Measurements from ENCODE around the gene ERCC4.

Gene ERCC4

DNA sequence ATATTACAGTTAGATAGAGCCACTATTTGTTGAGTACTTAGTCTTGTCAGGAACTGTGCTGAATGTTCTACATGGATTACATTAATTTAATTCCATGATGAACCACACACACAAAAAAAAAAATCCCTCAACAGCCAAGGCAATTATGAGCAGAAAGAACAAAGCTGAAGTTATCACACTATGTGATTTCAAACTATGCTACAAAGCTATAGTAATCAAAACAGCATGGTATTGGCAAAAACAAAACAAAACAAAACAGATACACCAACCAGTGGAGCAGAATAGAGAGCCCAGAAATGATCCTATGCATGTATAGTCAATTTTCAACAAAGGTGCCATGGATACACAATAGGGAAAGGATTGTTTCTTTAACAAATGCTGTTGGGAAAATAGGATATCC, 8.1 kb upstream of the ERCC4 start:
- no peak for FAIRE-seq

DNA sequence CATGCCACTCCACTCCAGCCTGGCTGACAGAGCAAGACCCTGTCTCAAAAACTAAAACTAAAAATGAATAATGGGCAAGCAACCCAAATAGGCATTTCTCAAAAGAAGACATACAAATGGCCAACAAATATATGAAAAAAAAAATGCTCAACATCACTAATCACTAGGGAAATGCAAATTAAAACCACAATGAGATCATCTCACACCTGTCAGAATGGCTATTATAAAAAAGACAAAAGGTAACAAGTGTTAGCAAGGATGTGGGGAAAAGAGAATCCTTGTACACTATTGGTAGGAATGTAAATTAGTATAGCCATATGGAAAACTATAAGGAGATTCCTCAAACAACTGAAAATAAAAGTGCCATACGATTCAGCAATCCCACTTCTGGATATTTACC, 7.1 kb upstream of the ERCC4 start:
- FAIRE-seq: no peak

DNA sequence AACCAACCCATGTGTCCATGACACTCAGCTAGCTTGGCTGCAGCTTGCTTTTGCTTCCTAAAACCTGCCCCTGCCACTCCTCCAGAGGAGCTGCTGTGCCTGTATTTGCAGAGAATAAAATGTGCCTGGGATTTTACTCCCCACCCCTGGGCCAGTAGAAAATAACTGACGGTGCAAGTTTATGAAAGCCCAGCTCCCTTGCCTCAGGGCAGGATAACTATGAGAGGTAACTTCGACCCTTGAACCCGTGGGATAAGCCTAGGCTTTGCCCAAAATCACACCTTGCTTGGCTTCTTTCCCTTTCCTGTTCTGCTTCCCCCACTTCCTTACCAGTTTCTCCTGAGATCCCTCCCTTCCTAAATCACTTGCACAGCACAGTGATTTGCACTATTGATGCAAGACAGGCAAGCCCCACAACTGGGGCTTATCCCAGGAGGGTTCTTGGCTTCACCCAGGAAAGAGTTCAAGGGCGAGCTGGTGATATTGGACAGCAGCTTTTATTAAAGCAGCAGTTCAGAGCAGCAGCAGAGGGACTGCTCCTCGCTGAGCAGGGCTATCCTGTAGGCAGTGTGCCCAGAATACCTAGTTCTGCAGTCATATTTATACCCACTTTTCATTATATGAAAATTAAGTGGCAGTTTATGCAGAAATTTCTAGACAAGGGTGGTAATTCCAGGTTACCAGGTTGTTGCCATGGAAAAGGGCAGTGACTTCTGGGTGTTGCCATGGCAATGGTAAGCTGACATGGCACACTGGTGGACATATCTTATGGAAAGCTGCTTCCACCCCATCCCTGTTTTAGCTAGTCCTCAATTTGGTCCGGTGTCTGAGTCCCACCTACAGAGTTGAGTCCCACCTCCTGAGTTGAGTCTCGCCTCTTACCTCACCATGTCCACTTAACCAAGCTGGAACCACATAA, 6.3 kb upstream of the ERCC4 start:
- no peak for FAIRE-seq

- FAIRE-seq: no peak
These were observed 4.8 kb upstream of the ERCC4 start for GRCh38 chr16:13915033-13915635.

DNA sequence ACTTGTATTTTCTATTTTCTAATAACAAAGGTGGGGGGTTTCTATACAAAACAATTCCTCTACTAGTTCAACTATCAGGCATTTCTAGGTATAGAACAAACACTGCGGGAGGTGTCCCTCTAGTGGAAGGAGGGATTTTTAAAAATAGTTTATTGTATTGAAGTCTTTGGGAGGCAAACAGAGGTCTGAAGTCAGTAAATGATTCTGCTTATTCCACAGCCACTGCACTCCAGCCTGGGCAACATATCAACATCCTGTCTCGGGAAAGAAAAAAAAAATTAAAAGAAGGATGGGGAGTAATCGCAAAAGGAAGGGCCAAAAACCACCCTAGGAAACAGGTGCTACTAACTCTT, 648 bp upstream of the ERCC4 start:
- no peak for FAIRE-seq

GRCh38 chr16:13920510-13920818, 510 bp downstream of the ERCC4 start:
- no peak for FAIRE-seq

- FAIRE-seq: no peak
These were observed 1.4 kb downstream of the ERCC4 start for GRCh38 chr16:13921328-13921727.

- peak; percentile 97 for FAIRE-seq
These were observed 3.8 kb downstream of the ERCC4 start for GRCh38 chr16:13923703-13924298.

DNA sequence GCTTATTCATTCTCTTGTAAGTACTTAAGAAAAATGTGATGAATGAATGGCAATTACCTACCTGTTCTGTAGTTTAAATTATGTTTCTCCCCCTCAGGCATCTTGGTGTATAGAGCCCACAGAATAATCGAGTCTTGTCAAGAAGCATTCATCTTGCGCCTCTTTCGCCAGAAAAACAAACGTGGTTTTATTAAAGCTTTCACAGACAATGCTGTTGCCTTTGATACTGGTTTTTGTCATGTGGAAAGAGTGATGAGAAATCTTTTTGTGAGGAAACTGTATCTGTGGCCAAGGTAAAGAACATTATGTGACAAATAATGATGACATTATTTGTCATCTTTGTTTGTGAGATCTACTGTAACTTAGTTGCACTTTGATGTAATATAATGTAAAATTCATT, 6.5 kb downstream of the ERCC4 start:
- FAIRE-seq: peak; percentile 37

GRCh38 chr16:13926891-13927290, 6.9 kb downstream of the ERCC4 start:
- no peak for FAIRE-seq

DNA sequence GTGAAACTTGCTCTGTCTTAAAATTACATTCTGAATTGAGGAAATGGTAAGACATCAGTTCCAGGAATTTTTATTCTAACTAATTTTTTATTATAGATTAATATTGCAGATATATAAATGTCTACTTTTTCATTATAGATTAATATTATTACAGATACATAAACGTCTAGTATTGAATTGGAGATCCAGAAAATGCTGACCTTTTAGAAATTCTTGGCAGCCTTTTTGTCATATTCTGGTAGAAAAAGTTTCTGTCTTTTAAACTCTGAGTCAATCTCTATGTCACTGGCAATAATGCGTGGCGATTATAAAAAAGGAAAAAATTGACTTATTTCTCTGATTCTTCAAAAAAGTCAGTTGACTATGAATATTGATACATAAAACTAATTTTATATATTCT, 8.7 kb downstream of the ERCC4 start:
- peak; percentile 21 for FAIRE-seq

- FAIRE-seq: no peak
These were observed 11.9 kb downstream of the ERCC4 start for GRCh38 chr16:13931845-13932244.

DNA sequence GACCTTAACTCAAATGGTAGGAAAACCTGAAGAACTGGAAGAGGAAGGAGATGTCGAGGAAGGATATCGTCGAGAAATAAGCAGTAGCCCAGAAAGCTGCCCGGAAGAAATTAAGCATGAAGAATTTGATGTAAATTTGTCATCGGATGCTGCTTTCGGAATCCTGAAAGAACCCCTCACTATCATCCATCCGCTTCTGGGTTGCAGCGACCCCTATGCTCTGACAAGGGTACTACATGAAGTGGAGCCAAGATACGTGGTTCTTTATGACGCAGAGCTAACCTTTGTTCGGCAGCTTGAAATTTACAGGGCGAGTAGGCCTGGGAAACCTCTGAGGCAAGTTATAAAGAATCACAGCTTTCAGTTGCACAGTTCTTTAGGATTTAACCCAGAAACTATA, 15.5 kb downstream of the ERCC4 start:
- FAIRE-seq: no peak

GRCh38 chr16:13936155-13936554, 16.2 kb downstream of the ERCC4 start:
- FAIRE-seq: no peak

DNA sequence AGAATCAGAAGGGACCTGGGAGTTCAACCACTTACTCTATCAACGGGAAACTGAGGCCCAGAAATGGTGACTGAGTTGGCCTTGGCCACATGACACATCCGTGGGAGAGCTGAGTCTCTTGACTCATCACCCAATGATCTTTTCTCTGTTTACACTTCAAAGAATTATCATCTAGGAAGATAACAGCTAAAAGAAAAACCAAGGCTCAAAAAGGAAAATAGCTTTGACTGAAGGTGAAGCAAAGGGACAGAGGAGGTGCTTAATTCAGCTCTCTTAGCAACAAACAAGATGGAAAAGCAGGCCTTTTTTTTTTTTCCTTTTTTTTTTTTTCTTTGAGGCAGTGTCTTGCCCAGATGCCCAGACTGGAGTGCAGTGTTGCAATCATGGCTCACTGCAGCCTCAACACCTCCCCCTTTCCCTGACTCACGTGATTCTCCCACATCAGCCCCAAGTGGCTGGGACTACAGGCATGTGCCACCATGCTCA, 16.7 kb downstream of the ERCC4 start:
- no peak for FAIRE-seq

DNA sequence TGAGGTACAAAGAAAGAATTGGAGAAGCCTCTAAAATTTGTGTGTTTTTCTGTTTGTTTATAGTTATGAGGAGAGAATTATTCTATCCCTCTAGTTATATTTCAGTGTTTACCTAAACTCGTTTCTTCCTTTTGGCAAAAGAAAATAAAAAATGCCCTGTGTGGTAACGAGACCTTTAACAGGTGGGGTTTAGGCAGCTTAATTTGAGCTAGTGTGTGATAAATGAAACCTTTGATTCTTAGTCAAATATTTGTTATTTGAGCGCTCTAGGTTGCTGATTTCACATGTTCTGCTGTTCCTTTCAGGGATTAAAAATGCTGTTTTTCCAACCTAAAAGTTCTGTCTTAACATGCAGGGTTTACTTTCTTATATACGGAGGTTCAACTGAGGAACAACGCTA, 17.5 kb downstream of the ERCC4 start:
- FAIRE-seq: no peak

- FAIRE-seq: no peak
These were observed 18.5 kb downstream of the ERCC4 start for GRCh38 chr16:13938480-13938879.

DNA sequence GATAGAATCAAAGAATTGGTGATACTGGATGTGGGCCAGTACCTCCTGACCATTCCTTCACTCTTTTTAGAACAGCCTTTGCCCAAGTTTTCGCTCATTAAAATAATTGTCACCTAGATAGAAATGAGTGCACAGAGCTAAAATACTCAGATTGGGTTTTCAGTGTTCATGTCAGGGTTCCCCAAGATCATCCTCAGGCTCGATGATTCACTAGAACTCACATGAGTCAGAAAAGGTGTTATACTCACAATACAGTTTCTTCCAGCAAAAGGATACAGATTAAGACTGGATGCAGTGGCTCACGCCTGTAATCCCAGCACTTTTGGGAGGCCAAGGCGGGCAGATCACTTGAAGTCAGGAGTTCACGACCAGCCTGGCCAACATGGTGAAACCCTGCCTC, 19.9 kb downstream of the ERCC4 start:
- no peak for FAIRE-seq

DNA sequence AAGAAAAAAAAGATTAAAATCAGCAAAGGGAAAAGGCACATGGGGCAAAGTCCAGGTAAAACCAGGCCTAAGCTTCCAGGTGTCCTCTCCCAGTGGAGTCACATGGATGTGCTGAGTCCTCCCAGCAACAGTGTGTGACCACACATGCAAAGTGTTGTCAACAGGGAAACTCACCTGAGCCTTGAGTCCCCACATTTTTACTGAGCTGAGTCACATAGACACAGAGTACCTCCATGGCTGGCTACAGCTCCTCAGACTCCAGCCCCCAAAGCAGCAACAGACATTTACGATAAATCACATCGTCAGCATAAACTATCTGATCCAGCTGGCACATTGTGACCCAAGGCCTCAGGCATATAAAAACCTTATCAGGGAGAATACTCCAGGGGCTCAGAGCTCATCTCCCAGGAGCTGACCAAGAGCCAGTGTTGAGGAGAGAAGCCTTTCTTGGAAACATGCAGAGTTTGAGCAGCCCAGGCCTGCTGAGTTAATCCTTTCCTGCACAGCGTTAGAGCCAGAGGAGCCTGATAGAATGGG, 20.5 kb downstream of the ERCC4 start:
- no peak for FAIRE-seq

GRCh38 chr16:13944816-13945215, 24.9 kb downstream of the ERCC4 start:
- FAIRE-seq: no peak

- no peak for FAIRE-seq
These were observed 26.0 kb downstream of the ERCC4 start for GRCh38 chr16:13945744-13946485.

DNA sequence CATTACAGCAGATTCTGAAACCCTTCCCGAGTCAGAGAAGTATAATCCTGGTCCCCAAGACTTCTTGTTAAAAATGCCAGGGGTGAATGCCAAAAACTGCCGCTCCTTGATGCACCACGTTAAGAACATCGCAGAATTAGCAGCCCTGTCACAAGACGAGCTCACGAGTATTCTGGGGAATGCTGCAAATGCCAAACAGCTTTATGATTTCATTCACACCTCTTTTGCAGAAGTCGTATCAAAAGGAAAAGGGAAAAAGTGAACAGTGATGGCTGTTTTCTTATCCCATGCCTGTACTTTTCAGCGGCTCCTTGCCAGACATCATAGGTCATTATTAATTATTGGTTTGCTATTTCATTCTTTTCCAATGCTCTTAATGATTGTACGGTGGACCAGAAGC, 28.1 kb downstream of the ERCC4 start:
- no peak for FAIRE-seq

GRCh38 chr16:13950821-13951547, 31.0 kb downstream of the ERCC4 start:
- peak; percentile 21 for FAIRE-seq

All from A204.1 (cell line).